GM21447 (cell line): ENCODE results near the gene ZFP92.

Experiments used
- ATAC-seq: cut with Tn5 transposase; IDR thresholded peaks from one replicate; pipeline ENCODE4 v1.9.1; 2021; ENCODE audit not compliant: unreplicated experiment

Gene ZFP92

DNA sequence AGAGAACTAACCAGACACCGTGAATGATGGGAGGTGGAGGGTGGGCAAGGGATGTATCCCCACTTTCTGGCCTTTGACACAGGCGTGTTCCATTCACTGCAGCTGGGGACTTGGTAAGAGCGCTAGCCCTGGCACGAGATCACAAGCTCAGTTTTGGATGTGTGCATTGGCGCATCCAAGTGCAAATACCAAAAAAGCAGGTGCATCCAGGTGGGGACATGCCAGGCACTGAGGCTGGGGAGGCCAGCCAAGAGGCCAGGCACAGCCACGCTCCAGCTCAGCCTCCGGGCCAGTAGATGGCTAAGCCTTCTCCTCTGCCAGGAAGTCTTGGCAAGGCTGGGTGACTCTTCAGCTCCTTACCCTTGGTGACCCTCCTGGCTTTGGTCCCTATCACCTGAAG lies 4.4 kb upstream of the ZFP92 start:
- no peak for ATAC-seq

DNA sequence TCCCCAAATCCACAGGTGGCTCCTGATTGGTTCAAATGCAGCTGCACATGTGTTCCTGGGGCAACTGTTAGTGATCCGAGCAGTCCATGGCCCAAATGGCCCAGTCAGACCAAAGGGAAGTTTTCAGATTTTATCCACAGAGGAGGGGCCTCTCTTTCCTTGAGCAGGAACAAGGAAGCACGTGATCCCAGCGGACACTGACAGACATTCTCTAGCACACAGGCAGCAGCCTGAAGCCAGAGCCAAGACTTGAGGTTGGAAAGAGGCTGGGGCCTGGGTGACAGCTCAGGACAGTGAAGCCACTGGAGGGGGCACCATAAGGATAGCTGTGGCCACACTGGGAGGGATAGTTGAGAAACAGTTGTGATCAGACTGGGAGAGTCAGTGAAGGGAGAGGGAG lies 3.5 kb upstream of the ZFP92 start:
- no peak for ATAC-seq

DNA sequence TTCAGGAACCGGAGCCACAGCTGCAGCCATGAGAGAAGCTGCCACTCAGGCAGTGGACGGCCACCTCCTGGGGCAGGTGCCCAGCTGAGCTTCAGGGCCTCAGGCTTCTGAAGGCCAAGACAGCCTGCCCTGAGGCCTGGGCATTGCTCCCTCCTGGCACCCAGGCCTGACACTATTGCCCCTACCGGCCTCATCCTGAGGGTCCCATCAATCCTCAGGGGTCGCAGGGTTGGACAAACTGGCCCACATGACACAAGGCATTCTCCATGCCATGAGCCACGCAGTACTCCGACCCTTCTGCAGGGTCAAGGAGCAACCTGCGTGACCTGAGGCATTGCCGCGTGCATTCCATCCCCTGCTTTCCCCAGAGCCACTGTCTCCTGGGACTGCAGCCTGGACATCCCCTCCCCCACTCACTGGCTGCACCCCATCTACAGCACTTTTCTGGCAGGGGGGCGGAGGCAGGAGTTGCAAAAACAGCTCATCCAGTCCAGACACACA lies 3.0 kb upstream of the ZFP92 start:
- no peak for ATAC-seq

DNA sequence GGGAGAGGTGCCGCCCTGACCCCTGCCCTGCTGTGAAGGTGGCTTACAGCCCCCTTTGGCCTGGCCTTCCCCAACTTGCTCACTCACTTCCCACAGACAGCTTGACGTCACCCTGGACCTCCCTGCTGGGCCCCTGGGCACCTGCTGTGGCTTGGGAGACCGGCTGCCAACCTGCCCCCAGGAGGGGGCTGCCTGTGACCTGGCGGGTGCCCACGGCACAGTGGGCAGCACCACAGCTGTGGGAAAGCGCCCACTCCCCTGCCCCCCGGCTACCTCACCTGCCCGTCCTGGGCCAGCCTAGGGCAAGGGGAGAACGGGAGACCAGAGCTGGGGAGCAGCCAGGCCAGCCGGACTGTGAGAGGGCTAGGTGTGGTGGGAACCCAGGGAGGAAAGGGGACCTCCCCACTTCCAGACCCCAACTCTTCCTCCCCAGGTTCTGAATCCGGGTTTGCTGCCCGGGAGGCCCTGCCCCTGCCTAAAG lies 2.4 kb upstream of the ZFP92 start:
- no peak for ATAC-seq

DNA sequence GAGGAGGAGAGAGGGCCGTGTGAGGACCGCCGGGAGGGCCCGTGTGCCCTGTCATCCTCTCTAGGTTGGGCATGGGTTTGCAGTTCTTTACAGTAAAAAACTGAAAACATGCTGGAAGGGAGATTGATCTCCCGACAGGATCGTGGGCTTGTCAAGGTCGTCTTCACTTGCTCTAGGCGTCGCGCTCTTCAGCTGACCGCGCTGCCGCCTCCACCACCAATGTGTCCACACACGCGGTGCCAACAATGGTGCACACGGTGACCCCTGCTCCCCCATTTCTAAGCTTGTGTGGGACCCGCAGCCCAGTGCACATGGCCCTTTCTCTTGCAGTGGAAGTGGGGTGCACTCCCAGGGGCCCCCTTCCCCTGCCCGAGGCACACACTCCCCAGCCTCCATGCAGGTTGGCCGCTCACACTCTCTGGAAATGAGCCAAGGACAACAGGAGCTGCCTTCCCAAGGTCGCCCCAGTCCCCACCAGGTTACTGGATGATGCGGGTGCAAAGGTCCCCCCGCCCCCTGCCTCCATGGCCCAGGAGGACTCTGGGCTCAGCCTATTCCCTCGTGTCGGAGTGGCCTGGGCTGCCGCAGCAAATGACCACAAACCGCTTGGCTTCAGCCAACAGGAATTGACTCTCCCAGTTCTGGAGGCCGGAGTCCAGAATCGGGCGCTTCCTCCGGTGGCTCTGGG lies 1.7 kb upstream of the ZFP92 start:
- ATAC-seq: no peak

DNA sequence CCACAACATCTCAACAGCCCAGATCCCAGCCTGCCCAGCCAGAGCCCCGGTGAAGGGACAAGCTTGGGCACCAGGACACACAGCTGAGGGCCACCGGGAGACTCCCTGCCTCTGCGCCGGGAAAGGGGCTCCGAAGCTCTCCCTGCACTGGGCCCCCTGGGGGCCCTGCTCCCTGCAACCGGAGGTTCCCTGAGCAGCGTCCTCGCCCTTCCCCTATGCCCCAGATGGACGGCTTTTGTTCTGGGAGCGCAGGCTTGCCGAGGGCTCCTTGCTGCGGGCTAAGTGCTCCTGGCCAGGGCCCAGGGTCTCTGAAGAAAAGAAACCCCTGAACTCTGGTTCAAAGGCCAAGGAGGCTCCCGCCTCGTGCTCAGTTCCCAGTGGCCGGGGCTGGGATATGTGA lies 899 bp upstream of the ZFP92 start:
- ATAC-seq: no peak

DNA sequence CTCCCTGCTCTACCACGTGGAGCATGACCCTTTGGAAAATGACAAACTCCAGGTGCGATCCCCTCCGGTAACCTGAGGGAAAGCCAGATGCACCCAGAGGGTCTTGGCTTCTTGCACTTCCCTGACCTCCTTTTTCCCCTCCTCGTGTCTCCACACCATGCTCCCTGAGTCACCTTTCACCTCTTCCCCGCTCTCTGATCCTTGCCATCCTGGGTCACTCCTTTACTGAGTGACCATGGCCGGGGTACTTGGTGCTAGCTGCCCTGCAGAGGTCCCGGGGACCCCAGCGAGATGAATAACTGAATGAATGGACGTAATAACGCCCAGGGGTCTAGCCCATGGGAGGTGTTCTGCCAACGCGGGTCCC lies 401 bp upstream of the ZFP92 start:
- ATAC-seq: no peak

DNA sequence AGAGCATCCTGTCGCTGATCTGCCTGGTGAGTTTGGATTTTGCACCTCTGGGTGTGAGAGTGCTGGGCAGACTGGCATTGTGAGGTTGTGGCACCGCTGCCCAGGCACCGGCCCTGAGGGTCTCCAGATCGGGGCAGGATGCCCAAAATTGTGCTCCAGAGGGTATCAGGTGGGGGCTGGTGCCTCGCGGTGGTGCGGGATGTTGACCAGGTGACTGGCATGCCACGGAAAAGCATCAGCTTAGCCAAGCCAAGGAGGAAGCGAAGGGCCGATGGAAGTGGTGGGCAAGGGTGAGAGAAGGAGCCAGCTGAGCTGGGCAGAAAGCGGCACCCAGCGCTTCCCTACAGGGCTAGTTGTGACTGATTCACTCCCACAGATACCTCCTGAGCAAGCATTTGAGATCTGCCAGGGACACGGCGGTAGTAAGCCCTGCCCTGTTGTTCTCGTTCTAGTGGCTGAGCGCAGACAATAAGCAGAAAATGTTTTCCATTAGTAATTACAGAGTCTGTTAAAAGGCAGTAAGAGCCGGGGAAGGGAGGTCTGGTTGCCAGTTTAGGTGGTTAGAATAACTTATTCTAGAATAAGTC lies 809 bp downstream of the ZFP92 start:
- no peak for ATAC-seq

DNA sequence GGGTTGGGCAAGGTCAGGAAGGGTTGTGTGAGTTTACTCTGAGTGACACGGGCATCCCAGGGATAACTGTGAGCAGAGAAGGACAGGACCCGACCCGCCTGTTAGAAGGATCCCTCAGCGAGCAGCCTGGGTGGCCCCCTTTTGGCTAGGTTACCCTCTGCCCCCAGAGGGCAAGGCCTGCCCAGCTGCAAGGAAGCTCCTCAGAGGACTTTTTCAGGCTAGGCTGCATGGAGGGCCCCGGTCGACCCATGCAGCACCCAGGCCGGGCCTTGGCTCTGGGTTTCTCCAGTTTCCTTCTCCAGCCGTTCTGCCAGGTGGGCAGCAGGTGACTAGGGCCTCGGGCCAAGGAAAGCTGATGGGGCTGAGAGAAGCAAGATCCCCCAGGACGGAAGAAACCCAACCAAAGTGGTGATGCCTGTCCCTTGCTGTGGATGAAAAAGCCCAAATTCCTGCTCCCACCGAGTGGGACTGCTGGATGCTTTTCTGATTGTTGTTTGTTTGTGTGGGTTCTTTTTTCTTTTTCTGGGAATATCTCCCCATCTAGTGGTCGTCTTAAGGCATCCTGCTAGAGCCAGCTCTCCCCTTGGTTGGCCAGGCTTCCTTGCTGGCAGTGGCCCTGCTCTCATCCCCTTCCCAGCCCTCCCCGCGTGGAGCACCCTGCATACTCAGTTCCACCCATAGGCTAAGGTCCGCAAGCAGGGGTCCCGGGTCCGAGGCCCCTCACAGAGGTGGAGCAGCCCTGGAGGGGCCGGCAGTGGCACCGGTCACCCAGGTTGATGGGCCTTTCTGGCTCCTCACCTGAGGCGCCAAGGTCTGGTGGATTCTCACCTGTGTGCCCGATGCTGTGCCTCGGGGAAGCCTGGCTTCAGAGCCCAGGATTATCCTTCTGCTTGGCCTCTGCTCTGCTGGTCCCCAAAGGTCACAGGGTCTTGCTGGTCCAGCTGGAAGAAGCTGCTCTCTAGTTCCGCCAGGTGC lies 1.8 kb downstream of the ZFP92 start:
- no peak for ATAC-seq

DNA sequence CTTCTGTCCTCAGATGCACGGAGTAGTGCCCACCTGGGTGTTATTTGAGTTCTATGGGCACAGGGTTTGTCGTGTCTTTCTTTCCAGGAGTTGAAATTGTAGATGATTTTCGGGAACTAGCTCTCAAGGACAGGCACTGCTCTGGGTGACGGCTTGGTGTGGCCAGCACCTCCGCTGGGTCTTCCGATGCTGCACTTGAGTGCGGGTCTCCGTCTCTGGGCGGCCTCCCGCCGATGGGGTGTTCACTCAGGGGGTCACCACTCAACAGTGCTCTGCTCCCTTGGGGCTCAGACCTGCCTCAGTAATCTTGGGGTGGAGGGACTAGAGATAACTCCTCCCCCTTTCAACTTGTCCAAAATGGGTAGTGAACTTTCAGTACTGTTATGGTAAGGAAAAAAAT lies 2.5 kb downstream of the ZFP92 start:
- no peak for ATAC-seq

DNA sequence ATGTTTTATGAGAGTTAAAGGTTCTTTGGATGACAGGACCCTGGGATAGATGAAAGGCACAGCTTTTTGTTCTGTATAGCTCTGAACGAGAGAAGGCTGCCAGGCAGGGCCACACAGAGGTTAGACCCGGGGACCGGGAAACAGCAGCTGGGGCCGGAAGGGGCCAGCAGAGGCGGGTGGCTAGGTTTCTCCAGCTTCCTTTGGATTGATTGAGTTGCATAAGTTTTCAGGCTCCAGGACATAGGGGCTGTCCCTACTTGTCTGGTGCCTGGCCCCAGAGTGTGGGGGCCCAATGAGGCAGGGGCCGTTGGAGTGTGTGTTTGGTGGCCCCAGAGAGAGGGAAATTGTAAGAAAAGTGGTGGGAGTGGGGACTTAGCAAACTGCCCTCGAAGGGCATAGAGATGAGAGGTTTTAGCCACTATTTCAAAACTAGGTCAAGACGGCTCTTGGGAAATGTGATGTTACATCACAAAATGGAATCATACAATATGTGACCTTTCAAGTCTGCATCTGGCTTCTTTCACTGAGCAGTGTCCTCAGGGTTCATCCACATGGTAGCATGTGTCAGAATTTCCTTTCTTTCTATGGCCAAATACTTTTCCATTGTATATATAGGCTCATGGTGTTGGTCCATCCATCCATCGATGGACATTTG lies 3.7 kb downstream of the ZFP92 start:
- no peak for ATAC-seq

DNA sequence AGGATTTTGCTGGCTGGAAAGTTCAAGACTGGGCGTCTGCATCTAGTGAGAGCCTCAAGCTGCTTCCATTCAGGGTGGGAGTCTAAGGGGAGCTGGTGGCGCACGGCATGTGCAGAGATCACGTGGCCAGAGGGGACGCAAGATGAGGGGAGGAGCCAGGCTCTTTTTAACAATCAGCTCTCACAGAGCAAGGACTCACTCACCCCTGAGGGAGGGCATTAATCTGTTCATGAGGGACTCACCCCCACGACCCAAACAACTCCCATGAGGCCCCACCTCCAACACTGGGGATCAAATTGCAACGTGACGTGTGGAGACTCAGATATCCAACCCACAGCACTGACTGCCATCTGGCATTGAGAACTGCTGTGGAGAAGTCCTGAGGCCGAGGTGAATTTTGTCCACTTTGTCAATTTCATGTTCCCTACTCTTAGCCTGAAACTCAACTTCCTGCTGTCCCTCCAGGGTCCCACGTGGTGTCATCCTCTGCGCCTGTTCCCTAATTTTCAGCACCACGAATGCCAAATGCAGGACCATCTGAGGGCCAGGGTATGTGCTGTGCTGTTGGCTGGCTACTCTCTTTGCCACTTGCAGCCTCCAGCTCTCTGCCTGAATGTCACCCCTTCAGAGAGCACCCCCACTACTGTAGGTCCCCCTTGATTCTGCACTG lies 5.6 kb downstream of the ZFP92 start:
- no peak for ATAC-seq

DNA sequence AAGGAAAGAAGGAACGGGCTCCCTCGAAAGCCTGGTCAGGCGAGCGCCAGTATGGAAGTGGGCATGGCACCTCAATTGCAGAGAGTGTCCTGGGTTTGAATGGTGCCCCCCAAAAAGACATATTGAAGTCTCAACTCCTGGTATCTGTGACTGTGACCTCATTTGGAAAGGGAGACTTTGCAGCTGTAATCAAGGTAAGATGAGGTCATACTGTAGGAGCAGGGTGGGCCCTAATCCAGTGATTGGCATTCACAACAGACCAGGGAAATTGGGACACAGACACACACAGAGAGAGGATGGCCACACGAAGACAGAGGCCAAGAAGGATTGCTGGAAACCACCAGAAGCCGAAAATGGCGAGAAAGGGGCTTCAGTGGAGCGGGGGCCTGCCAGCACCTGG lies 6.4 kb downstream of the ZFP92 start:
- ATAC-seq: no peak

DNA sequence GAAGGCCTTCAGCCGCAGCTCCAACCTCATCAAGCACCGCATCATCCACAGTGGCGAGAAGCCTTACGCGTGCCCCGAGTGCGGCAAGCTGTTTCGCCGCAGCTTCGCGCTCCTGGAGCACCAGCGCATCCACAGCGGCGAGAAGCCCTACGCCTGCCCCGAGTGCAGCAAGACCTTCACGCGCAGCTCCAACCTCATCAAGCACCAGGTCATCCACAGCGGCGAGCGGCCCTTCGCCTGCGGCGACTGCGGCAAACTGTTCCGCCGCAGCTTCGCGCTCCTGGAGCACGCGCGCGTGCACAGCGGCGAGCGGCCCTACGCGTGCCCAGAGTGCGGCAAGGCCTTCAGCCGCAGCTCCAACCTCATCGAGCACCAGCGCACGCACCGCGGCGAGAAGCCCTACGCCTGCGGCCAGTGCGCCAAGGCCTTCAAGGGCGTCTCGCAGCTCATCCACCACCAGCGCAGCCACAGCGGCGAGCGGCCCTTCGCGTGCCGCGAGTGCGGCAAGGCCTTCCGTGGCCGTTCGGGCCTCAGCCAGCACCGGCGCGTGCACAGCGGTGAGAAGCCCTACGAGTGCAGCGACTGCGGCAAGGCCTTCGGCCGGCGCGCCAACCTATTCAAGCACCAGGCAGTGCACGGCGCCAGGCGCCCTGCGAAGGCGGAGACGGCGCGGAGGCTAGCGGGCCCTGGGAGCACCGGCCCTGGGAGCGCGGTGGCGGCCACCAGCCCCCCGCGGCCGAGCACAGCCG lies 9.8 kb downstream of the ZFP92 start:
- no peak for ATAC-seq

DNA sequence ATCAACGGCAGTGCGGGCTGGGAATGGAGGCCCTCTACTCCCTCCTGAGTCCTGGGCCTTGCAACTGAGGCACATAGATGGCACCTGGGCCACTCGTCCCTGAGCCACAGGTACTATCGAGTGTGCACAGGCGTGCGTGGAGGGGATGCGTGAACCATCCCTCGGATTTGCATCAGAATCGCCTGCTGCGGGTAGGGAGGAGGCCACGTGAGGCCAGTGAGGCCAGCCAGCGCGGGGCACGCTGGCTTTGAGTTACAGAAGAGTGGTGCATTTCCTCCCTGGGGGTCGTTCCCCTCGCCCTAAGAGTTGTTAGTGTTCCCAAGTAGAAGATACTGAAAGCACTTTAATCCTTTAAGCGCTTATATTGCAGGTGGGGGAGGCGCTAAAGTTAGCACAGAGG lies 10.6 kb downstream of the ZFP92 start:
- no peak for ATAC-seq

DNA sequence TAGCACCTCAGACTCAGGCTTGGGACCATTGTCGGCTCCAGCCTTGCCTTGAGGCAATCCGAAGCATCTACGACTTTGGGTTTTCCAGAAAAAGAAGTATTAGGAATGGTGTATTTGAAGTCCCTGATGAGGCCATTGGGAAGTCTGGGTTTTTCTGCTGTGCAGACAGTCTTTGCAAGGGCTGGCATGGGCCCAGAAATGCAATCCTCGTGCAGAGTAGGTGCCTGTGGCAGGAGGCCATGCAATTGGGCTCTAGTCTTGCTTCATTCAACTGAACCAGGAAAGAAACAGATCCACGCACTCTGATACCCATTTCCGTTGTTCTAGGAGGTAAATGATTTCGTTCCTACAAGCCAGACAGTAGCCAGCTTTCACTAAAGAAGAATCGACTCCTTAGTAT lies 12.4 kb downstream of the ZFP92 start:
- no peak for ATAC-seq

DNA sequence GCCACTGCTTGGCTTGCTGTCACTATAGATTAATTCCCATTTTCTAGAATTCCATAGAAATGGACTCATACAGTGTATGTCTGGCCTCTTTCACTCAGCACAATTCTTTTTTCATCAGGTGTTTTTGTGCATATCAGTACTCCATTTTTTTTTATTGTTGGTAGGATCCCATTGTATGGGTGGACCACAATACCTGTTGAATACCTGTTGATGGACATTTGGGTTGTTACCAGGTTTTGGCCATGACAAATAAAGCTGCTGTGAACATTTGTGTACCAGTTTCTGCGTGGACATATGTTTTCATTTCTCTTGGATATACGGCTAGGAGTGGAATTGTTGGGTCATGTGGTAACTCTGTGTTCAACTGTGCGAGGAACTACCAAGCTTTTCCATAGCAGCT lies 14.9 kb downstream of the ZFP92 start:
- no peak for ATAC-seq

DNA sequence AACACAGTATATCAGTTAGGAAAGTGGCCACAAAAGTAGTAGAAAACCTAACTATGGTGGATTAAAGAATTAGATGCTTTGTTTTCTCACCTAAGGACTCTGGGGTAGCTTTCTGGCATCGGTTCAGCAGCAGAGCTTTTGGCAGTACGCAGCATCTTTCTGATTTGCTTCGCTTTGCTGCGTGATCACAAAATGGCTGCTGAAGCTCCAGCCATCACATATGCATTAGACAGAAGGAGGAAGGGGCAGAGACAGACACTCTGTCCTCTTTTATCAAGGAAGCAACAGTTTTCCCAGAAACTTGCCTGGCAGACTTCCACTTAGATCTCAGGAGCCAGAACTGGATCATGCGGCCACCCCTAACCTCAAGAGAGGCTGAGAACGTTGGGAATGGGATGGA lies 19.5 kb downstream of the ZFP92 start:
- ATAC-seq: no peak

DNA sequence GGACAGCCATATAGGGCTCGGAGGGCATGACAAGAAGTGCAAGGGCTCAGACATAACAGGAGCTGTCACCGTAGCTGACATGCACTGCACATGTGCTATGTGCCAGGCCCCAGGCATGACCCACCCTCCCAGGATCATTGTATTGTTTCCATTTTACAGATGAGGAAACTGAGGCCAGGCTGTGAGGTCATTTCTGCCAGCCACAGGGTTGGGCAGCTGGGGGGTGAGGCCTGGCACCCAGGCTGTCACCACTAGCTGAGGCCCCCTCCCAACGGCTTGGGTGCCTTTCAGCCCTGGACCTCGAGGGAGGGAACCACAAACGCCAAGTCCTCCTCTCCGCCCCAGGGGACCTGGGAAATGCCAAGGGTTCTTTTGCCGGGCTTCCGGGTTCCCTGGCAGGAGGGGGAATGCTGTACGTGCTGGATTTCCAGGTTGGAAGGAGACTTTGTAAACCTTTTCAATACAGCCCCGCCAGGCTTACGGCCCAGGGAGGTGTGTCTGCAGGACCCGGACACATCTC lies 21.9 kb downstream of the ZFP92 start:
- ATAC-seq: no peak

DNA sequence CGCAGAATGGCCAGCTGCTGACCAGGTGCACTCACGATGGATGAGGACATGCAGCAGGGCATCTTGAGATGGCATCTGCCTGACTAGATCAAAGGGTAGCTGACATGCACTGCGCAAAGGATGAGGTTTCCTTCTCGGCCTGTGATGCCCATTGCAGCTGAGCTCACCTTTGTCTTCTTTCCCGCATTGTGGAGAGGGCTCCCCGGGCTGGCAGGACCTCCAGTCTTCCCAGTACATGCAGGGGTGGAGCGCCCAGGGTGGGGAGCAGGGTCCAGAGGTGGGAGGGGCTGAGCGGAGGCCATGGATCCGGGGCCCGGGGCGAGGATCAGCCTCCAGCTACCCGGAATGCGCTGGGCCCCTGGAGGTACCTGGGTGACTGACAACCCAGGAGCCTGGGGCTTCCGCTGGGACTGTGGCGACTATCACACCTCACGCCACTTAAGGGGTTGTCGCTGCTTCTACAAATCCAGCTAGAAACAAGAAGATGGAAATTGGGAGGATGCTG lies 22.6 kb downstream of the ZFP92 start:
- ATAC-seq: no peak
